ENCODE measurements around the gene TMEM184A.

The TMEM184A gene

GRCh38 chr7:1499367-1500029, 56.5 kb downstream of the TMEM184A start:
- no peak for DNase-seq

DNA sequence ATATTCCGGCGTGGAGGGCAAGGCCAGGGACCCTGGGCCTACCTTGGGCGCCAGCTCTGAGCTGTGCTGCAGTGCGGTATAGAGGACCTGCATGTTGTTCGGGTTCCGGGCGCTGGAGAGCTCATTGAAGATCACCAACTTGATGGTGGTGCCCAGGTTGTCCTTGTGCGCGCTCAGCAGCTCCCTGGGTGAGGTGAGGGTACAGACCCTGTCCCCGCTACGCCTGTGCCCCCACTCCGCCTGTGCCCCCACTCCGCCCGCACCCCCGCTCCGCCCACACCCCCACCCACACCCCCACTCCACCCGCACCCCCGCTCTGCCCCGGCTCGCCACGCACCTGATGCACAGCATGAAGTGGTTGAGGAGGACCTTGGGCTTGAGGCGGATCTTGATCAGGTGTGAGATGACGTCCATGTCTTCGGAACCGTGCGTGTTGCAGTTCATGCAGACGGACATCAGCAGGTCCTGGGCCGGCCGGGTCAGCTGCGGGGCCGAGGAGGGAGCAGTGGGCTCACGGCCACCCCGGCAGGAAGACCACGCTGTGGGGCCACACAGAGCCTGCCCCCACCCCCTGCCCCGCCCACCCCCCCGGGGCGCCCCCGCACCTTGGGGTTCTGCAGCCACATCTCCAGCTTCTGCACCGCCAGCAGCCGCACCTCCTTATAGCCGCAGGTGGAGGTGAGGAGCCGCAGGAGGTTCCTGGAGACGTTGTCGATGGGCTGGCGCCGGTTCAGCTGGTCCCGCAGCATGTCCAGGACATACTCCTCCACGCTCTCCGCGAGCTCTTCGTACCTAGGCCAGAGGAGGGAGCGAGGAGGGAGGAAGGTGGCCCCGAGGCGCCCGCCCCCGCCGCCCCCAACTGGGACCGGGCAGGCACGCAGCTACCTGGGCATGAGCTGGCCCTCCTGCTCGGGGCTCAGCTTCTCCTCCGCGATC, 57.4 kb downstream of the TMEM184A start:
- no peak for DNase-seq

DNA sequence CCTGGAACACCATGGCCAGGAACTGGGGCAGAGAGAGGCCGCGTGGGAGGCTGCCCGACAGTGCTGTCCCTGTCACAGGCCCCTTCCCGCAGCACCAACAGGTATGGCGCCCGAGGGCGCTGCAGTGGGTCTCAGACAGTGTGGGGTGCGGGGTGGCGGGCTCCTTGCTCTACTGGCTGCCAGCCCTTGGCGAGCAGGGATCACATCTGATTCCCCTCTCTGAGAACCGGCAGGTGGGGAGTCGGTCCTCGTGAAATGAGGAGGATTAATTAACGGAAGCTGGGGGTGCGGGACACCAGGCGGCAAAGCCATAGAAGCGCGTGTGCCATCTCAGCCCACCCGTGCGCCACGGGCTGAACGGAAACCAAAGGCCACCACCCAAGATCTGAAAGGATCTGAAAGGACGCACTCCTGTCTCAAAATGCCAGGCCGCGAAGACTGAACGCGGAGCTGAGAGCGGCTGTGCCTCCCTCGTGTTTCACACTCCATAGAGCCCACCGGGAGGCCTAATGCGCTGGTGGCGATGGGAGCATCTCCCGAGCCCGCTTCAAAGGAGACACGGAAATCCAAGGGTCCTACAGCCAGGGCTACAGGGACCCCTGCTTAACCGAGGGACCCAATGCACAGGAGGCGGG, 58.6 kb downstream of the TMEM184A start:
- no peak for DNase-seq

DNA sequence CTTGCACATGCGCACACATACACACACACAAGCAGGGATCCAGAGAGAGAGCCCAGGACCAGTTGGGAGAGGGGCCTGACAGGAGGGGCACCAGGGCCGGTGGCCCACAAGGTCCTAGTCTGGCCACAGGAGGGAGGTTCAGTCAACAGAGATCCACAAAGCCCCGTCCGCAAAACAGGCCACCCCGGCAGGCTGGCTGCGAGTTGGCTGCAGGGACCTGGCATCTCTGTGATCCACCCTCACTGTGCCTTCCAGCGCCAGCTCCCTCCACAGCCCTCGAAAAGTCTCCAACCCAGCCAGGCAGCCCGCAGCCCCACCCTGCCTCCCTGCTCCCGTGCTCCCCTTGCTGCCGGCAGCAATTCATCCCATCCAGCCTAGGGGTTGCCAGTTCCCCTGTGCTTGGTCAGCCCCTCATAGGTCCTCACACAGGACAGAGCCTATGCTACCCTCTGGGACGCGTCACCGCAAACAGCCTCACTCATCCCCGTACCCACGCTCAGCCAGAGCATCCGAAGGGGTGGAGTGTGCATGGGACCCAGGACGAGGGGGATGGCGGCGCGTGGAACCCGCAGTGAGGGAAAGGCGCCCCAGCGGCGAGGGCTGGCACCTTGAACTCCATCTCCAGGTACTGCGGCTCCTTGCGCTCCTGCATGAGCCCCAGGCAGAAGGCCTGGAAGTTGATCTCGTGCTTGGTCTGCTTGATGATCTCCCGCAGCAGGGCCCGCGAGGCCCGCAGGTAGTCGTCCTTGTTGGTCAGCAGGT, 59.3 kb downstream of the TMEM184A start:
- DNase-seq, result no peak

- DNase-seq, result no peak
Observed at GRCh38 chr7:1495564-1496242, 60.3 kb downstream of the TMEM184A start.

- DNase-seq, result no peak
Observed at GRCh38 chr7:1494866-1495563, 61.0 kb downstream of the TMEM184A start.

DNA sequence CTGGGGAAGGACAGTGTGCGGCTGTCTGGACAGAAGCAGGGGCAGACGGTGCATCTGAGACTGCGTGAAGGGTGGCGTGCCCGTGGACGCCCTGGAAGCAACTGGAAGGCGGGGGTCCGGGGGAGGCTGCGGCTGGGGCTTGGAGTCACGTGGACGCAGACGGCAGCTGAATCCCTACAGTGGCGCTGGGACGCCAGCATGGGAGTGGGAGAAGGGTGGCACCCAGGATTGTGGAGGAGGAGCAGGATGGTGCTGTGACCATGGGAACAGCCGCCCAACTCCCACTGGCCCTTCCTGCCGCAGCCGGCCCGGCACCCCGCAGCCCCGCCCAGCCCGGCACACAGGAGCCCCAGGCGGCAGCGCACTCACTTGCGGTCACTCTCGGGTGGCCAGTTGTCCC, 61.6 kb downstream of the TMEM184A start:
- DNase-seq, result no peak

DNA sequence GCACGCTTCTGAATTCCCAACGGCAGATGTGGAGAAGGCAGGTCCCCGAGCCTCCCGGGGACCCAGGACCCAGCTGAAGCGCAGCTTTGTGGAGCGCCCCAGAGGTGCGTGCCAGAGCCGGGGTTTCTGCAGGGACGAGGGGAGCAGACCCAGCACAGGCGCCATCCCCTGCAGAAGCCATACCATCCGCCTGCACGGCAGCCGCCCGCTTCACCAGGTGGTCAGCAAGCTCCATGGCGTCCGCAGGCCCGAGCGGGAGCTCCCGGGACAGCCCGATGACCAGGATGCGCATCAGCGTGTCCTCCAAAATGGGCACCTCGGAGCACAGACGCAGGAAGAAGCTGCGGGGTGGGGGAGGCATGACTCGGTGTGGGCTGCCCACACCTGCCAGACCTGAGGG, 62.4 kb downstream of the TMEM184A start:
- DNase-seq, result no peak

DNA sequence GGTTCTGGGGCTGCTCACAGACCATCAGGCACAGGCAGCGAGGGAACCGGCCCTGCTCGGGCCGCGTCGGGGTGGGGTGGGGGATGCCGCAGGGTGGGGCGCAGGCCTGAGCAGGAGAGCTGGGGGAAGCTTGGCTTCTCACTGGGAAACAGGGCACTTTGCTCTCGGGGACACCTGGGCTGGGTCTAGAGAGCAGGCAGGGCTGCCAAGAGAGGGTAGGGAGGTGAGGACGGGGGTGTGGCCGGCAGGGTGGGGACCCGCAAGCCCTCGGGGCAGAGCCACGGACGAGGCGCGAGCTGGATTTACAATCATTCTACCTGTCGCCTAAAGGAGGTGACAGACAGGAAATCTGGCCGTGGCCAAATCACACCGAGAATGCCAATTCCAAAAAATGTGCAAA, 62.9 kb downstream of the TMEM184A start:
- DNase-seq, result no peak

DNA sequence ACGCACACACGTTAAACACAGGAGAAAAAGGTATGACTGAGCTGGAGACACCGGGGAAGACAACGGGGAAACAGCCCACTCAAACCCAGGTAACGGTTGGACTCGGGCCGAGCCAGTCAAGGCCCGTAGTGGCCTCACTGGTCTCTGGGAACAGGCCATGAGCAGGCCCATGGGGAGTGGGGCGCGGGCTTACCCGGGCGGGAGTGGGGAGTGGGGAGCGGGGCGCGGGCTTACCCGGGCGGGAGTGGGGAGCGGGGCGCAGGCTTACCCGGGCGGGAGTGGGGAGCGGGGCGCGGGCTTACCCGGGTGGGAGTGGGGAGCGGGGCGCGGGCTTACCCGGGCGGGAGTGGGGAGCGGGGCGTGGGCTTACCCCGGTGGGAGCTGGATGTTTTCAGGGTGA, 63.4 kb downstream of the TMEM184A start:
- DNase-seq, result no peak

Measured in NCI-H446 (cell line).